Stromal cell of bone marrow (primary cell): ENCODE measurements around the gene CHRDL2.

ENCODE experiments used
- DNase-seq: peaks from one replicate; pipeline ENCODE4 v3.0.0-alpha.2; 2012; ENCODE audit warnings: low read depth

Gene CHRDL2

DNA sequence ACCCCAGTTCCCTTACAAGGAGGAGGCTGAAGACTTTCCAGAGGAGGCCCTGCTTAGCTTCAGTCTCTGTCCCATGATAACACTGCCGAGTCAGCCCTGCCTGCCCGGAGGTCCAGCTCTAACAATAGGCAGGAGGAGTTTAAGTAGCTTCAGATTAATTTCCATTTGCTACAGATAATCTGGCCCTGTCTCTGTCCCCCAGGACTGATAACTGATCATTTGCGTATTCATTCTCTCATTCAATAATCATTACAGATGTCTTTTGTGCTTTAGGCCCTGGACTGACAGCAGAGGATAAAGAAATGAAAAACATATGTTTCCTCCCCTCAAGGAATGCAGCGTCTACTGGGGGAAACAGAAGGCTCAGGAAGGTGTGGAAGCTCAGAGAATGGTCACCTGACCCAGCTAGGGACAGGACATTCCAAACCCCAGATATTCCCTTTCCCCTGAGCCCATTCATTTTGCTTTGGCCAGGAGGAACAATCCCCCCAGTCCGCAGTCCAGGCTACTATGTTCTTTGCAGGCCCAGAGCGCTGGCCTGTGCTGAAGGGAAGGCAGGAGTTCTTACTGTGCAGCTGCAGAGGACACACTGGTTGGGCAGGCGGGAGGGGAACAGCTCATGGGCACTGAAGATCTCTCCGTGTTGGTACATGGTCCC, 20.8 kb downstream of the CHRDL2 start:
- no peak for DNase-seq

DNA sequence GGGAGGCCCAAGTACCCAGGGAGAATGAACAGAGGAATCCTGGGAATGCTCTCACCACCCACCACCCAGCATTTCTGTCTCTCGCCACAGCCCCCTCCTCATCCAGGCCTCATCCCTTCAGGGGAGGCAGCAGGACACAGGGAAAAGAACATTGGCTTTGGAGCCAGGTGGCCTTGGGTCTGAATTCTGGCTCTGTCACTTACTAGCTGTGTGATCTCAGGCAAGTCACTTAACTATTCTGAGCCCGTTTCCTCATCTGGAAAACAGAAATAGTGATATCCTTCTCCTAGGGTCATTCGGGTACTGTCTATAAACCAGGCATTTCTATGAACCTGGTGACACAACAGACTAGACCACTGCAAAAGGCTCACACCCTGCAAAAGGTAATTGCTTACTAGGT, 22.1 kb downstream of the CHRDL2 start:
- no peak for DNase-seq

DNA sequence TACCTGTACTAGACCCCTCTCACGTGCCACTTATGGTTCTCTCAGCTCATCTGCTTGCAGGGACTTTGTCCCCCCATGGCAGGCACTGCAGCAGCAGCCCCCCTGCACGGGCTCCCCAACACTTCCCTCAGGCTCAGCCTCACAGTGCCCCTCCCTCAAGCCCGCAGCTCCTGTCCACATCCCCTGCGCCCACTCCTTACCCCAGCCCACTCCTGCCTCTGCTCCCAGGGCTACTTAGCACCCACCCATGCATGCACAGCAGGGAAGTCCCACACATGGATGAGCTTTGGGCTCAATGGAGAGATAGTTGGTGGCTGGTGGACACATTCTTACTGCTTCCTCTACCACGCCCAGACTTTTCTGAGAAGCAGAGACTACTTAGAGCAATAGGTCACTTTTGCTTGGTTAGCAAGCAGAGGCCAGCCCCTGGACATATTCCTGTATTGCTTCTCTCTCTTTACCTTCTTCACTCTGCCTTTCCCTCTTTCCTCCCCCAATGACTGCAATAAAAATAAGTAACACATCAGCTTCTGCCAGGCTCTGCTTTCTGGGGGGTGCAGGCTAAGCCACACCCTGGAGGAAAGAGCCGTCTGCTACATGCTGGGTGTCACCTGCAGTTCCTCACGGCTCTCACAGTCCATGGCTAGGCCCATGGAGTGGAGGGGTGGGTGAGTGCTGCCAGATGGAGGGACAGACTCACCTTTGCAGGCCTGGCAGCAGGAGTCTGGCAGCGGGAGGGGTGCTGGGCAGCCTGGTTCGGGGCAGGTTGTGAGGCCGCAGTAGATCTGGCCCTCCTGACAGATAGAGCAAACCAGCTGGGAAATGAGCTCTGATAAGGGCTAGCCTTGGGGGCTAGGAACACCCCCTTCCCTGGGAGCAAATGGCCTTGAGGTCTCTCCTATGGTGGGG, 23.4 kb downstream of the CHRDL2 start:
- no peak for DNase-seq

DNA sequence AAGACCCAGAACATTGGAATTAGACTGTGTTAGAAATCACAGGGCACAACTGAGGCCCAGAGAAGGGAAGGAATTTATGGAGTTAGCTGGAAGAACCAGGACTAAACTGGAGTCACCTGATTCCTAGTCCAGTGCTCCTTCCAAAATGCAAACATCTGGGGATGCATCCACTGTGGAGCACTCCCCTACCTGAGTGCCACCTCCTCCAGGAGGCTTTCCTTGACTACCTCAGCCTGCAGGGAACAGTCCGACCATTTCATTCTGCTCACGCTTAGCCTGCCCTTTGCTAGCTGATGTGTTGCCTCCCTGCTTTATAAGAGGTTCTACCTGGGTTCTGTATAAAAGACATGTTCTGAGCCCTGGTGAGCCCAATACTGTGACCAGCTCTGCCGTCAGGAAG, 24.0 kb downstream of the CHRDL2 start:
- DNase-seq: no peak

DNA sequence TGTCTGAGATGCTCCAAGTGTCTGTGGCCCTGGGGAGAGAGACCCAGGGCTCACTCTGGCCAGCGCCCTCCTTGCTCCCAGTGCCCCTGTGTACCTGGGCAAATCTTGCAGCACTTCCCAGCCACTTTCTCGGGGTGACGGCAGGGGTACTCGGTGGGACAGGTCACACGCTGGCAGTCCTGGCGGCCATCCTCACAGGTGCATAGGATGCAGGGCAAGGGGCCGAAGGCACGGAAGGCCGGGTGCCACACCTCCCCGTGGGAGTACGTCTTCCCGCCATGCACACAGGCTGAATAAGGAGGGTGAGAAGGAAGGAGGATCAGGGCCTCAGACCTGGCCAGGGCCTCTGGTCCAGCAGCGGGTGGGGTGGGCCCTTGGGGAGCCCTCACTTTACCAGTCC, 28.0 kb downstream of the CHRDL2 start:
- DNase-seq: no peak

DNA sequence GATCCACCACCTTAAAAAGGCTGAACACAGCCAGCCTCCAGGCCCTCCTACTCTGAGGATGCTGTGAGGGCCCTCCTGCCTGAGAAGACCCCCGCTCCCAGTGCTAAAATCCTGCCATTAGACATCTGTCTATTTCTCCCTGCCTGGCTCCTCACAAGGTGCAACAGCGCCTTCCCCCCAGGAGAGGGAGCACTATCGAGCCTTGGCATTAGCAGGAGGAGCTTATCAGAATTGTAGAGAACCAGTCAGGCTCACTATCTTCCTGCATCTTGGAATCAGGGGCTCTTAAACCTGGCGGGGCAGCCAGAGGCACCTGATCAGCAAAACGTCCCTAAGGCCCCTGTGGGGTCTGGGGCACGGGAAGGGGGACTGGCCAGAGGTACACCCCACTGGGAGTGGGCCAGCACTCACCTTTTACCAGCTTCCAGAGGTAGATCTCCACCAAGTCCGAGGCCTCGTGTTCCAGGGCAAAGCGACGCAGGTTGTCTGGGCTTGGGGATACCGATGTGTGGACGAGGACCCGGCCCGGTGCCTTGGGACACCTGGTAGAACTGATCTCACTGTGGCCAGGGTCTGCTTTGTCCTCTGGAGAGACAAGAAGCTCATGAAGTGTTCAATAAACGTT, 28.7 kb downstream of the CHRDL2 start:
- DNase-seq: peak; percentile 49

DNA sequence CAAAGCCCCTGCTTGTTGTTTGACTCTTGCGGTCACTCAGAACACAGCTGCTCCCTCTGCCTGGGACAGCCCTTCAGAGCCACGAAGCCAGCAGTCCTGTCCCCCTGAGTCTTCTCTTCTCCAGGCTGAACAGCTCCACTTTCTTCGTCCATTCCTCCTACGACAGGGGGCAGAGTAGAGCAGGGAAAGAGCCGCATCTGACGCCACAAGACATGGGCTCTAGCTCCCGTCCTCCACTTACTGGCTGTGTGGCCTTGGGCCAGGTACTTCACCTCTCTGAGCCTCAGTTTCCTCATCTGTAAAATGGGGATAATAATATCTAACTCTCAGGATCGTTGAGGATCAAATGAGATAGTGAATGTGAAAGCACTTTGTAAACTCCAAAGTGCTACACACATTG, 29.9 kb downstream of the CHRDL2 start:
- no peak for DNase-seq

DNA sequence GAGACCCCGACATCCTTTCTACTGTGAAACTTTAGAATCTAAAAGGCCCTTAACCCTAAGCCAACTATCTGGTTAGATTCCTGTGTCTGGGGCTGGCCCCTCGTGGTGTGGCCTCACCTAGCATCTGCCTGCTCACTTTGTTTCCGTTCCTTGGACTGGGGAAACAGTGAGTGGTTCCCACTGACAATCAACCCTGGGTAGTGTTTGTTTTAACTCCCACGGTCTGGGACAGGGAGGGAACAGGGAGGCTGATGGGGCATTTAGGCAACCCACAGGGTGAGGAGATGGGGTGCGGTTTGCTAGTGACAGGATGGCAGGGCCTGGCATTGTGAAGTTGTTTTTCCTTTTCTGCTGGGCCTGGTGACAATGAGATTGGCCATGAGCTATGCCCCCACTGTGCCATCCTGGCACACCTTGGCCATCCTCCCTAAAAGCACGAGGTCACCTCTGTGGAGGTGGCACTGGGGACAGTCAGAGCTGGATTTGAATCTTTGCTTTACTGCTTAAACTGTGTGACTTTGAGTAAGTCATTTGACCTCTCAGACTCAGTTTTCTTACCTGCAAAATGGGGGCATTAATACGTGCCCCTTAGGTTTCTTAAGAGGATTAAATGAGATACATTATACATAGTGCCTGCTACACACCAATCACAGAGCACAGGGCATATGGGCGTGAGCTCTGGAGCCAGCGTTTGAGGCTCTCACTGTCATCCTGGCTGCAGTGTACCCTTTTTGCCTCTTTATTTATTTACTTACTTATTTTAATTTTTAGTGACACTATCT, 31.4 kb downstream of the CHRDL2 start:
- no peak for DNase-seq

DNA sequence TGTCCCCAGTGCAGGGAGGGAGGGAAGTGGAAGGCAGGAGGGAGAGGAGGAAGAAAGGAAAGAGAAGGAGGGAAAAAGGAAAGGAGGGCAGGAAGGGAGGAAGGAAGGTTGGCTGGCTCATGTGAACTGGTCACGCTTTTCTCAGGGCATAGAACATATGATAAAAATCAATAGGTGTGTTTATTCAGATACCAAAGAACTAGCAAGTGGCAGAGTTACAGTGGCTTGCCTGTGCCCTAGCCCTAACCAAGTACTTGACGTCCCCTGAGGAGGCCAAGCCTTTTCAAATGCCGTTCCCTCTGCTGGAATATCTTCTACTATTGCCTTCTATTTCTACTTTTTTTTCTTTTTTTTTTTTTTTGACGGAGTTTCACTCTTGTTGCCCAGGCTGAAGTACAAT, 33.5 kb downstream of the CHRDL2 start:
- no peak for DNase-seq

DNA sequence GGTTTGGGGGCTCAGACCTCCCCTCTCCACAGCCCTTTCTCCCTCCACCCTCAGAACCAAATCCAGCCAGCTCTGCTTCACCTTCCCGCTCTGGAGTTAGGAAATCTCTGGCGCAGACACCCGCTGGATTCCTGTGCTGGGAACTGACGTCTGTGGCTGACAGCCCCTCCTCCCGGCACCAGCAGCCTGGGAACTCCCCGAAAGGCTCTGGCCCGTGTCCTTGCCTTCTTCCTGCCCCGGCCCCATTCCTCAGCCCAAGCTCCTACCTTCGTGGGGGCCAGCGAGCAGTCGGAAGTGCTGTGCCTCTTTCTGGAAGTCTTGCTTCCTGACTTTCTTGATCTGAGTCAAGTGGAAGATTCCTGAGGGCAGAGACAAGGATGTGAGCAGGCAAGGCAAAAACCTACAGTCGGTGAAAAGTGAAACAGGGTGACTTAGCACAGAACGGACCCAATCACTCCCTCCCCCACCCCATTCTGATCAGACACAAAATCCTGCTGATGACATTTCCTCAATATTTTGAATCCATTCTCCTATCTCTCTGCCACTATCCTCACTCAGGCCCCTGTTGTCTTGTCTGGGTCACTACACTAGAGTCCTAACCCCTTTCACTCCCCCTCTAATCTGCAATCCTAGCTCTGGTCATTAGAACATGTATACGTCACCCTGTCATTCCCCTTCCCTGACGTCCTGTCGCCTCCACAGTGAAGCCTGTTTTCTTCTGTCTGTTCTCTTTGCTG, 34.1 kb downstream of the CHRDL2 start:
- DNase-seq: peak; percentile 81

DNA sequence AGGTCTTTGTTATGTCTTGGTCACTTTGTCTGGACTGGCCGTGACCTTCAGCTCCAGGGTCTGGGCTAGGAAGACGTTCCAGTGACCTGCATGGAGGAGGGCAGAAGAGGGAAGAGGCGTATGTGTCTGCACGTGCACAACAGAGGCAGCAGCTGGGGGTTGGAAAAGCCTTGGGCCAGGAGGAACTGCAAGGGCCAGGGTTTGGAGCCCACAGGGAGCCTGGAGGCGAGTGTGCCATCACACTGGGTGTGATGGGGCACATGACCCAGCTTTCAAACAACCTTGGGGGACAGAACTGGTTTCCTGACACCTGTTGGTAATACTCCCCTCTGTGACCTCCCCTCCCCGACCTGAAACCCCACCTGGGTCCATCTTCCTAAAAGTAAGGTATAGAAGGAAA, 34.7 kb downstream of the CHRDL2 start:
- no peak for DNase-seq

DNA sequence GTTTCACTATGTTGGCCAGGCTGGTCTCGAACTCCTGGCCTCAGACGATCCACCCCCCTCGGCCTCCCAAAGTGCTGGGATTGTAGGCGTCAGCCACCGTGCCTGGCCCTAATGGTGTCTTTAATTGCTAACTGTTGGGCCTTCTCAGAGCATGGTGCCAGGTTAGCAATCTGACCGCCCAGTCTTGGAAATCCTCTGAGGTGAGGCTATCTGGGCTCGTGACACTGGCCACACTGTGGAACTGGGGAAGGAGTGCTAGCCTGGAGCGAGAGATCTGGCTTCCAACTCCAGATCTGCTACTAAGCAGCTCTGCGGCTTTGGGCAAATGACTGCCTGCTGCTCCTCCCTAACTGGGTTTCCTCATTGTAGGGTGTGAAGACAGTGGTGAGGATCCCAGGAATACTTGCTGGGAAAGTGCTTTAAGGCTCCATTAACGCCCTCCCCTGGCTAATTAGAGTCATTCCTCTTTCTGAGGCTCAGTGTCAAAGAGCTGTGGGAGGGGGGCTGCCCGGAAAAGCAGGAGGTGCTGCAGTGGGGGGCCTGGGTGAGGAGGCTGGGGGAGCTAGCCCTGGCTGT, 35.4 kb downstream of the CHRDL2 start:
- no peak for DNase-seq

DNA sequence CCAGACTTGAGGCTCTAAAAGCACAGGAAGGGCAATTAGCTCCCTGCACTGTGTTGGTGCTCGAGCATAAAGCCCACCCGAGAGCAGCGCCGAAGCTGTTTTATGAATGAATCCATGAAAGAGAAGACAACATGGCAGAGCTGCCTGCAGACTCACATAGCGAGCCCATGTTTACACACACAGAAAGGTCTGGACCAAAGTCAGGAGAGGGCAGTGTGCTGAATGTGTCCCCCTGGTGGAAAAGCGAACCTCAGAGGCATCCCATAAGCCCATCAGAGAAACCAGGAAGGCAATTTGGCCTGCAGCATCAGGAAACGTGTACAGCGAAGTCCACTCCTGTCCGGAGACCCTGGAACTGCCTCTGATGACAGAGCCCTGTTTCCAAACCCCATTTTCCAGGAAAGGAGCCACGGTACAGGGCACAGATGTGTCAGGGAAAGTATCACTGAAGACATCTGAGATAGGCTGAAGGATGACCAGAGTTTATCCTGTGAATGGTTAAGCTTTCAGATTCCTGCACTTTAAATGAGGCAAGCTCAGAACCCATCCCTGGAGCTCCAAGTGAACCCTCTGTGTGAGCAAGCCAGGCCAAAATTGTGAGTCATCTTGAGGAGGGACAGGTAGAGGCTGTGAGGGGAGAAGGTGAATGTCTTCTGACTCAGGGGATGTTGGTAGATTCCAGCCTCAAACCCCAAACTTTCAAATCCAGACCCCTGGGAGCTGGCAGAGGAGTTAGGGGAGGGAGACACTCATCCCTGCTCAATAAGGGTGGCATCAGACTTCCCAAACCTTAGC, 36.9 kb downstream of the CHRDL2 start:
- no peak for DNase-seq

DNA sequence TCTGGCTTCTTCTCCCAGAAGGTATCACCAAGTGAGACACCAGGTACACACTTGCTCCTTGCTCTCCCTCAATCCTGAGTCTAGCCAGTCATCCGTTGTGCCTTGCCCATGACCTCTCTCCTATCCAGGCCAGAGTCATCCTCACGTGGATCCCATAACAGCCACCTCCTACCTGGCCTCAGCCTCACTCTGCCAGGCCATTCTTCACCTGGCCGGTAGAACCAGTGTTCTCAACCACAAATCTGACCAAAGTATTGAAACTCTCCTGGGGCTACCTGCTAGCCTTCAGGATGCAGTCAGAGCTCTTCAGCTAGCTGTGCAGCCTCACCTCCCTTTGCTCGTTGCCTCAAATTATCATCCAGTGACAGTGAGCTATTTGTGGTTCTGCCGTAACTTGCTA, 37.7 kb downstream of the CHRDL2 start:
- no peak for DNase-seq

DNA sequence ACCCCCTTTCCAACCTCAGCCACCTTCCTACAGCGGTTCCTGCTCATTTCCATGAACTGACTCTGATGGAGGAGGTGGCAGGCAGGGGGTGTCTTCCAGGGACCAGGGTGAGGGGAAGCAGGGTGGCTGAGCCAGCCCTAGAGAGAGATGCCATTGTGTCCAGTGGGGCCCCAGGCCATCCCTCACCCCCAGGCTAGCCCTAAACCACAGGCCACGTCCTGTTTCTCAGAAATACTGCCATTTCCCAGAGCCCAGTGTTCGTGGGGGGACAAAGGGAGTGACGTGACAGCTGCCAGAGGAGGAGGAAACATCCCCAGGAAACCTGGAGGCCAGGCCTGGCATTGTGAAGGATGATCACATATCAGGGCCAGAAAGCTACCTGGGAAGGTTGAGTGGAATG, 39.5 kb downstream of the CHRDL2 start:
- DNase-seq: no peak

DNA sequence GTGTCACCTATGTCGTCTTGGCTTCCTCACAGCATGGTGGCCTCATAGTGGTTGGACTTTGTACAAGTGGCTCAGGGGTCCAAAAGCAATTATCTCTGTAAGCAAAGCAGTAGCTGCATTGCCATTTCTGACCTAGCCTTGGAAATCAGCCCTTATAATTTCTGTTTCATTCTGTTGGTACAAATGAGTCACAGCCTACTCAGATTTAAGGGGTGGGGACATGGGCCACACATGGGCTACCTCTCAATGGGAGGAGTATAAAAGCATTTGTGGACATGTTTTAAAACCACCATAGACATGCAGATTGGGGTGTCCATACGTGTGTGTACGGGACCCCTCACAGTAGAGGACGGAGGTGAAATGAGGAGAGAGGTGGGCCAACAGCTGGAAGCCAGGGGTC, 41.6 kb downstream of the CHRDL2 start:
- DNase-seq: peak; percentile 48

DNA sequence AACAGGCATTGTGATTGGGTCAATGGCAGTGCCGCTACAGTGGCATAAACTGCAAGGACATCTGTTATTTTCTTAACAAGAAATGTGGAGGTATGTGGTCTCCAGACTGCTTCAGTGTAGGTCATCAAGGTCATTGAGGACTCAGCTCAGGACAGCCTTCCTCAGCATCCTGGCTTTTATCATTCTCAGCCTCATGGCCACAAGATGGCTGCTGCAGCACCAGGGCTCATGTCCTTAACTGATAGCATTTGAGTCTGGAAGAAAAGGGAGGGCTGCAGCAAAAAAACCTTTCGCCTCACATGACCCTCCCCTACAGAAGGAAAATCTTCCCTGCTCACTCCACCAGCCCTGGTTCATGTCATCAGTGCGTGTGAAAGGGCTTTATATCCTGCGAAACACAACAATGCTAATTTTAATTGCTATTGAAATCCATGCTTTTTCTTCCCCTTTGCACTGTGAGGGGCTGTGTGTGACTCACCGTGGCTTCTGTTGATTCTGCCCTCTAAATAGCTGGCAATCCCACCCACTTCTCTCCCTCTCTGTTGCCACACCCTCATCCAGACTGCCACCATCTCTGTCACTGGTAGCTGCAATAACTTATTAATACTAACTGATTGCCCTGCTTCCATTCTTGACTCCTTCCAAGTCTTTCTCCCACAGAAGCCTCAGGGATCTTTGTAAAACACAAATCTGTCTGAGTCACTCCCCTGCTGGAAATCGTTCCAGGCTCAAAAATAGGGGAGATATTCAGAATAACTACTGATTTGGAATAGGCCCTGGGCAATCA, 43.8 kb downstream of the CHRDL2 start:
- DNase-seq: peak; percentile 70

DNA sequence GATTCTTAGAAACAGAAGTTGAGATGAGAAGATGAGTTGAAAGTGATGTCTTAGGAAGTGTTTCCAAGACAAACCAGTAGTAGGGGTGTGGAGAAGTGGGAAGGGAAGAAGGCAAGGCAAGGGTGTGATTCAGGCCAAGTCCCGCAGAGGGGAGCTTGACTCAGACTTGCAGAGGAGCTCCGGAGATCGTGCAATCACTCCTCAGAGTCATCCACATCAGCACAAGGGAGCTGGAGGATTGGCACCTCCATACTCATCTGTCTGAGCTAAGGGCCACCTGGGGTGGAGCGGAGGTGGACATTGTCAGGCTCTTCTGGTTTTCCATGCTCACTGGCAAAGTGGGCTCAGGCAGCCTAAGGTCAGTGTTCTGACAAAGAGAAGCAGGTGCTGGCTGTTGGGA, 44.4 kb downstream of the CHRDL2 start:
- peak; percentile 85 for DNase-seq

DNA sequence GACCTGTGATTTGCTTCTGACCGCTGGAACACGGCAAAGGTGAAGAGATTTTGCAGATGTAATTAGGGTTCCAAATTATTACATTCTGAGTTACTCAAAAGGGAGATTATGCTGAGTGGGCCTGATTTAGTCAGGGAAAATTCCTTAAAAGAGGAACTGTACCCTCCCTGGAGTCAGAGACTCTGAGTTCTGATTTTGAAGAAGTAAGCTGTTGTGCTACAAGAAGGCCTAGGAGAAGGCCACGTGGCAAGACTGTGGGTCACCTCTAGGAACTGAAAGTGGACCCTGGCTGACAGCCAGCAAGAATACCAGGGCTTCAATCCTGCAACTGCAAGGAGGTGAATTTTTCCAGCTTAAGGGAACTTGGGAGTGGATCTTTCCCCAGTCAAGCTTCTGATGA, 45.3 kb downstream of the CHRDL2 start:
- DNase-seq: no peak

DNA sequence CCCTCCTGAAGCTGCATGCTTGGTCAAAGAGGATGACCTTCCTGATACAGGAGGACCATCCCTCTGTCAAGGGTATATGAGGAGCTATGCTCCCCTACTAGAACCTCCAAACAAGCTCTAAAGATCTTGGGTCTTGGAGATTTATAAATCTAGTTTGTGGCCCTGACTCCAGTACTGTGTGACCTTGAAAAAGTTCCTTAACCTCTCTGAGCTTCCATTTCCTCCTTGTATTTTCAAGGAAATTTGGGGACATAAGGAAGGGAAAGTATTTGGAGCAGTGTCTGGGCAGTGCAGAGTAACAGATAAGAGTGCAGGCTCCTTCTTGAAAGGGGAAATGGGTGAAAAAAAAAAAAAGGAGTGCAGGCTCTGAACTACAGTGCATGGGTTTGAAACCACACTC, 45.9 kb downstream of the CHRDL2 start:
- no peak for DNase-seq
